ENCODE results near the gene RNASE4.
A peak's percentile ranks its signal among the peaks of the same experiment; 100 is the strongest.
"Not testable (repeated sequence)": the region's sequence is repeated elsewhere in the genome, so short reads cannot be mapped to it uniquely, and the experiment has no call there.

The RNASE4 gene

DNA sequence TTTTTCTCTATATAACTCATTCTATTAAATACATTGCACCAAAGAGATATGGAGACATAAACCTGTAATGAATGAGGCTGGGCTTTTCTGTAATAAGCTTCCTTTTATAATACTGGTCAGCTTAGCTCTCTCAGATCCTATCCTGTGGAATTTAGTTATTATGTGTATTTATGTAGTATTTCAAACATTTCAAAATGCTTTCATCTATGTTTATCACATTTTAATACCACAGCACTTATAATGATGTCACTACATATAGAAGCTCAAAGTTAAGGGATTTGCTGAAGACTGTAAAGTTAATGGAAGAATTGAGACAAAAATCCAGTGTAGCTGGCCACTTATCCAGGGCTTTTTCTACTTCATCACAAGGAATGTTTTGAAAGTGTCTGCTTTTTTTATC lies 15.6 kb downstream of the RNASE4 start:
- DNase-seq: no peak

DNA sequence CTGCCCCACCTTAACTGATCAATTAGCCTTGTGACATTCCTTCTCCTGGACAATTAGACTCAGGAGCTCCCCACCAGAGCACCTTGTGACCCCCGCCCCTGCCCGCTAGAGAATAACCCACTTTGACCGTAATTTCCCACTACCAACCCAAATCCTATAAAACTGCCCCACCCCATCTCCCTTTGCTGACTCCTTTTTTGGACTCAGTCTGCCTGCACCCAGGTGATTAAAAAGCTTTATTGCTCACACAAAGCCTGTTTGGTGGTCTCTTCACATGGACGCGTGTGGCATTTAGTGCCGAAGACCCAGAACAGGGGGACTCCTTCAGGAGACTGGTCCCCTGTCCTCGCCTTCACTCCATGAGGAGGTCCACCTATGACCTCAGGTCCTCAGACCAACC lies 16.6 kb downstream of the RNASE4 start:
- DNase-seq: not testable (repeated sequence)

DNA sequence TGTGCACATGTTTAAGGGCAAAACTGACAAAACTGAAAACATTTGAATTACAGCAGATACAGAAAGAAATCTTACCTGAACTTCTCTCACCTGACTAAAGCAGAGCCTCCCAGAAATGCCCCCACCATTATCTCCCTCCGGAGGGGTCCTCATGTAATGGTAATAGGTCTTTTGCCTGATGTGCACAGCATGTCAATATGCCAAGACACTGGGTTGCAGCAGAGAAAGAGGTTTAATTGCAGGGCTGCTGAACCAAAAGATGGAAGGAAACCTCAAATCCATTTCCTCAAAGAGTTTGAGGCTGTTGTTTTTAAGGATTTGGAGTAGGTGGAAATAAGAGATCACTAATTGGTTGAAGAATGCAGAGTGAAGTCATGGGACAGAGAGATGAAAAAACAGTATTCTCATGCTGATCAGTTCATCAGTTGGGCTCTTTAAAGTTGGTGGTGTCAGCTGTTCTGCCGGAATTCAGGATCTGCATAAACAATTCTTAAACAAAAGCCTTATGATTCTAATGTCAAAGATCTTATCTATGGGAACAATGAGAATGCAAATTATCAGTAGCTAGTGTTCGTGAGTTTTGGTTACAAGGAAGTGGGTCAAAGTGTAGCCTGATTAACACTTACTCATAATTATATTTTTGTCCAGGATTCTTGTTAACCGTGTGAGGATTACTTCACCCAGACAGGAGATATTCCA lies 22.4 kb downstream of the RNASE4 start:
- no peak for DNase-seq

- no peak for DNase-seq
Measured at GRCh38 chr14:20707622-20708021, 23.3 kb downstream of the RNASE4 start.

GRCh38 chr14:20711261-20711660 lies 26.9 kb downstream of the RNASE4 start:
- DNase-seq: no peak

GRCh38 chr14:20711685-20712084 lies 27.3 kb downstream of the RNASE4 start:
- no peak for DNase-seq

DNA sequence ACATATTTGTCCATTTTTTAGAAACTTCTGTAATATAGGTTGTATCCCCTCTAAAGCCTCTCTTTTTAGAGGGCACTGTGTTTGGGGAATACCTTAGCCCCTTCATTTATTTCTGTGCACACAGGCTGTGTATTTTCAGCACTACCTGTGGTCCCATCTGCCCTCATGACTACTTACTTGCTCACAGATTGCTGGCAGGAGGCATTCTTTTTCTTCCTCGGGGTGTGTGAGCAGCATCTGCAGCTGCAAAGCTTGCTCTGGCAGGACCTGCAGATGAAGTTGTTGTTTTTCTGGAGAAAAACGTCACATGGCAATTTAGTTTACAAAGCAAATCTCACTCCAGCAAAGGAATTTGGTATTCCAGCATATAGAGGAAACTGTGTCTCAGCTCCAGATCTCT lies 28.5 kb downstream of the RNASE4 start:
- no peak for DNase-seq

GRCh38 chr14:20714593-20715250 lies 30.4 kb downstream of the RNASE4 start:
- DNase-seq: no peak

DNA sequence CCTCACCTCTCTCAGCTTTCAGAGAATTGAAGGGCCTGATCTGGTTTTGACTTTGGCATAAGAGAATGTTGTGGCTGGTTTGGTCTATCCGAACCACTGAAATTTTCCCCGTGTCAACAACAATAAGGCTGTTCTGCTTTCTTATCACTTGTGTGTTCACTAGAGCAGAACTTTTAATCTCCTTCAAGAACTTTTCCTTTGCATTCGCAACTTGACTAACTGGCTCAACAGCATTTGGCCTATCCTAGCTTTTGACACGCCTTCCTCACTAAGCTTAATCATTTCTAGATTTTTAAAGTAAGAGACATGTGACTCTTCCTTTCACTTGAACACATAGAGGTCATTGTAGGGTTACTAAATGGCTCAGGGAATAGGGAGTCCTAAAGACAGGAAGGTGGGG lies 35.4 kb downstream of the RNASE4 start:
- DNase-seq: no peak

DNA sequence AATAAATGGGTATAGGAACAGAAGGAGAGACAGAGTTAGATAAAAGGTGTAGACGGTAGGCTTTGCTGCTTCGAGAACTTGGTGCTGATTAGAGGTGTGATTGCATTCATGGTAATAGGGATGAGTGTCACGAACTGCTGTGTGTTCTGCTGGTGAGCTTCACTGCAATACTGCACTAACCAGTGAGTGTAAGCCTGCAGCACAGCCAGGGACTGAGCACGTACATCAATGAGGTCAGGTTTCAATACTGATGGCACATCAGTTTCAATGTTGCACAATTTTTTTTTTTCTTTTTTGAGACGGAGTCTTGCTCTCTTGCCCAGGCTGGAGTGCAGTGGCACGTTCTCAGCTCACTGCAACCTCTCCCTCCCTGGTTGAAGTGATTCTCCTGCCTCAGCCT lies 36.4 kb downstream of the RNASE4 start:
- DNase-seq: no peak

DNA sequence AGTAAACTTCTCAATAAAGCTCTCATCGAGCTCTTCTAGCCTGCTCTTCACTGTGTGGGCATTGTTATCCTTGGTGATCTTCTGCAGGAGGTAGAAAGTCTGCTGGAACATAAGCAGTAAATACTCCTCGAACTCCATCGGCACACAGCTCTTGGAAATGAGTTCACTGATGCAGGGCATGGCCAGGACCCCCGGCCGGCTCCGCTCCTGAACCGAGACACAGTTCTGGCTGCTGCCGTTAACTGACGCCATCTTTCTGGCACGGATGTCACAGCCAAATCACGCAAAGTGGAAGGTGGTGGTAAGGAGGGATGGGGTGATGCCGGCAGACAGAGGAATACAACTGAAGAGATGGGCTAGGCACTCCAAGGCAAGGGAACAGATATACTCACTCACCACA lies 37.7 kb downstream of the RNASE4 start:
- DNase-seq: no peak

GRCh38 chr14:20723488-20723887 lies 39.1 kb downstream of the RNASE4 start:
- DNase-seq: no peak

GRCh38 chr14:20726121-20726520 lies 41.8 kb downstream of the RNASE4 start:
- DNase-seq: not testable (repeated sequence)

DNA sequence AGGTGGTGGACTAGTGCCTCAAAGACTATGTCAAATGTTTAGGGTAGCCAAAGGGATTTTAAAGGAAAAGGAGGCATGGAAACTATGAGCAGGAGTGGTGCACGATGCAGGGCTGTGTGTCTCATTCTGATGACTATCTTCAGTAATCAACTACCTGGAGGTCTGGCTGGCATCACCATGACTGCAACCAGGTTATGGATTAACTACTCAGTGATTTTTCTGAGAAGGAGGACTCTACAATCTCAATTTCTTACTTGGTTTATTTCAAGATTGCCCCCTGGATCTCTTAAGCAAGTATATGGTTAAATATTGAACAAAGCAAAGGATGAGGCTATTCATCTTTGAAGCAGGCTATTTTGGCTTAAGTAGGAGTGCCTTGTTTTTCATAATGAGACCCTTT lies 42.2 kb downstream of the RNASE4 start:
- no peak for DNase-seq

DNA sequence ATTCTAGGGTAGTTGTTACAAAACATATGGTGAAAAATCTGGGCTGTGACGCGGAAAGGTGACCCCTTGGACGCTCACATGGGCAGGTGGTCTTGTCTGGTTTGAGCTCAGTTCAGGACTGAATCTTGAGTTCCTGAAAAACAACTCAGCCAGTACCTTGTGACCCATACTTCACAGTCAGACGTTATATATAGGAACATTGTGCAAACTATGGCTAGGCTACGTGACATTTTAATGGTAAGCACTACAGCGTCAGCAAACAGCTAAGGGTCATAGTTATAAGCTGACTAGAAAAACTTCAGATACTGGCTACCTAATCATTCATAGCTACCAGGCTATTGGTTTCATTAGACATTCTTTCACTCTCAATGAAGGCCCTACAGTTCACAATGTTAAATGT lies 46.5 kb downstream of the RNASE4 start:
- DNase-seq: no peak

DNA sequence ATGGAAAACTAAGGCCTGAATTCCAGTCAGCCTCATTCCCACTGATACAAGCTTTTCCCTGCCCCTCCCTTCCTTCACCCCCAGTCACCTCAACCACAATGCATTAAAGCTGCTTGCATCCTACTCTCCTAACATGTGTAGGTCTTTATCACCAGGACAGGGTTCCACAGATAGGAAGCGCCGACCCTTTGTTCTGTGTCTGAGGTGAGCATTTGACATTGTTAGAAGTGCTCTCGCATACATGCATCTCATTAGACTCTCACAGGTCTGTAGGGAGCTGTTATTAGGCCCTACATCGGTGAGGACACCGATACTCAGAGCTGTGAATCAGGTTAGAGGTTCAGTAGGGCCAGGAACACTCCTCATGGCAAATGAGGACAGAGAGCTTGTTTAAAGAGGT lies 48.1 kb downstream of the RNASE4 start:
- no peak for DNase-seq

- DNase-seq: peak; percentile 7 to 25
Measured at GRCh38 chr14:20732979-20733635, 48.7 kb downstream of the RNASE4 start.

- no peak for DNase-seq
Measured at GRCh38 chr14:20733684-20734429, 49.5 kb downstream of the RNASE4 start.

GRCh38 chr14:20734430-20734806 lies 50.1 kb downstream of the RNASE4 start:
- DNase-seq: no peak

- not testable (repeated sequence) for DNase-seq
Measured at GRCh38 chr14:20738292-20738691, 53.9 kb downstream of the RNASE4 start.

- no peak for DNase-seq
Measured at GRCh38 chr14:20742132-20742531, 57.8 kb downstream of the RNASE4 start.

- no peak for DNase-seq
Measured at GRCh38 chr14:20743556-20743955, 59.2 kb downstream of the RNASE4 start.

DNA sequence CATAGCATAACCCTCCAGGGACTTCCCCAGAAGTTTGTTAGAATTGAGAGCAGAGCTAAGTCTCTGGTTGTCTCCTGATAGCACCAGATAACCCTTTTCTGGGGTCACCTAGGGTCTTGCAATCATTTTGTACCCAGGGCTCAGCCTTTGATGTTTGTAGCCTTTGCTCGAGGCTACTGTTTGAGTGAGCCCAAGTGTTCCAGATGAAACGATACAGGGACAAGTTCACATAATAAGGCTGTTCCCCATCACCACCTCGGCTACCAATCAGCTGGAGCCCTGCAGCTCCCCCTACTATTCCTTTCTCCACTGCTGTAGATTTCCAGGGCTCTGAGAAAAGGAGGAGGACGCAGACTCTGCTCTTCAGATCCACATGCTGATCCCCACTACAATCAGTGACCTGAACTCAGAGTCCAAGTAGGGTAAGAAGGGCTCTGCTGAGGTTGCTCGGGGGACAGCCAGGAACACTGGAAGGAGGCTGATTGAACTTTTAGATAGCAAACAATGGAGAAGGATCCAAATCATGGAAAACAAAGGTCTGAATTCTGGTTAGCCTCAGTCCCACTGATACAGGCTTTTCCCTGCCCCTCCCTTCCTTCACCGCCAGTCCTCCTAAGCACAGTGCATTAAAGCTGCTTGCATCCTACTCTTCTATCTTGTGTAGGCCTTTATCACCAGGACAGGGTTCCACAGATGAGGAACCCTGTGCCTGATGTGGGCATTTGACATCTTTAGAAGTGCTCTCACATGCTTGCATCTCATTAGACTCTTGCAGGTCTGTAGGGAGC lies 61.4 kb downstream of the RNASE4 start, which contains the start of gene EDDM3A:
Gene EDDM3A (plus strand): TSS at position 317 of the 788 bp plus-strand sequence. CDS start 1,694 bp downstream, outside the sequence.
- no peak for DNase-seq

Measured in NCI-H524 (cell line).